ENCODE measurements around the gene ST8SIA1. TPM values are rescaled to one million over a fixed set of nuclear protein-coding genes. Genes with fewer than 3 reads are reported as not detected.
A peak's percentile ranks its signal among the peaks of the same experiment; 100 is the strongest.

ST8SIA1 gene
- polyA plus RNA-seq, 1 donor from 2014 or later, result not detected

DNA sequence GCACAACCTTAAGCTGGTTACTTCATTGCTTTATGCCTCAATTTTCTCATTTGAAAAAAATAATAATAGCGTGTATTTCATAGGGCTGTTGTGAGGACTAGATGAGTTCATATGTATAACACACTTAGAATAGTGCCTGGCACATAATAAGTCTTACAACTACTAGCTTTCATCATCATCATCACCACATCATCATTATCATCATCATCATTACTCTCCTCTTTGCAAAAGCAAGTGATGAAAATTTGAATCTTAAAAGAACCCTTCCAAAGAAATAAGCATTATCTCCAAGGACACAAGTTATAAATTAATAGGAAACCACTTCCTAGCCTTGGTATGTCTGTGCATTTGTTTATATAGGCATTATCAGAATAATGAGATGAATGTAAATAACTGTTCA, 117.0 kb downstream of the ST8SIA1 start:
- H3K27me3 Mint-ChIP-seq, result no peaks in the 10 kb centered on the region
- H3K36me3 Mint-ChIP-seq, result no peaks in the 10 kb centered on the region
- no peak overlapping the region for H3K4me3 Mint-ChIP-seq
- H3K9me3 Mint-ChIP-seq, result peaks cover 0 to 8% (median 0%) of the 10 kb centered on the region in 3 donors
- no peaks in the 10 kb centered on the region for H3K4me1 Mint-ChIP-seq
- no peak overlapping the region for H3K27ac Mint-ChIP-seq

DNA sequence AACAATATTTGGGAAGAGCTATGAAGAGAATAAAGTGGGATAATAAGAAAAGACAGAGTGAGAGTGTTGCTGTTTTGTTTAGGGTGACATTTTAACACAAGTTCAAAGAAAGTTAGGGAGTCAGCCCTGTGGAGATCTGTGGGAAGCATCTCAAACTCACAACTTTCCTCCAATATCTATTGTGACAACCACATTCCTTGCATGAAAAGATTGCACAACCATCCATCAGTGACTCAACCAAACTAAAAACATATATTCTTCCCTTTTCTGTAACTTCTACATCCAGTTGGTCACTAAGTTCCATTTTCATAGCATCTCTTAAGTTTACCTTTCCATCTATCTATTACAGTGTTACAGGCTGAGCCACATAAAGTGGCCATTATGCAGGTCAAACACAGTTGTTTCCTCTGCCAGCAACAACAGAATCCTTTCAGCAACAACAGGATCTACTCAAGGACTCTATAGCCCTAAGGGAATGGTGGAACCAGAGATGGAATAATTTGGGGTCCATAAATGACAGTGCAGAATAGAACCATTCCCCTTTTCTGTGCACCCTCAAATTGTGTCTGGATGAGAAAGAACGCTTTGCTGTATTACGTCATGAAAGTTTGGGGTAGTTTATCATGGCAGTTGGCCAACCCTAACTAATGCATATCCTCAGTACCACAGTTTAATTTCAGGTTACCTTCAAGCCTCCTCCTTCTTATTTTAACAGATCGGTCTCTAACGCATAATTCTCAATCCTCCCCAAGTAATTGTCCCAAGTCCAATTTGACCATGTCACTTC, 118.8 kb downstream of the ST8SIA1 start:
- no peaks in the 10 kb centered on the region for H3K36me3 Mint-ChIP-seq
- no peak overlapping the region for H3K4me3 Mint-ChIP-seq
- H3K27me3 Mint-ChIP-seq, result no peaks in the 10 kb centered on the region
- H3K9me3 Mint-ChIP-seq, result peaks cover 0 to 8% (median 0%) of the 10 kb centered on the region in 3 donors
- no peak overlapping the region for H3K27ac Mint-ChIP-seq
- no peaks in the 10 kb centered on the region for H3K4me1 Mint-ChIP-seq

DNA sequence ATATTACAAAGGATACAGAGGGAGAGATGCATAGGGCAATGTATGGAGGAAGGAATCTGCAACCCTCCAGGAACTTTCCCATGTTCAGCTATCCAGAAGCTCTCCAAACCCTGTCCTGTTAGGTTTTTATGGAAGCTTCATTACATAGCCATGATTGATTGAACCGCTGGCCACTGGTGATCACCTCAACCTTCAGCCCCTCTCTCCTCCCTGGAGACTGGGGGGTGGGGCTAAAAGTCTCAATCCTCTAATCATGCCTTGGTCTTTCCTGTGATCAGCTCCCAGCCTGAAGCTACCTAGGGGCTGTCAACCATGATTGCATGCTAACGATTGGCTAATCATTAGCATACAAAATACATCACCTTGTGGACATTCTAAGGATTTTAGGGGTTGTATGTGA, 123.4 kb downstream of the ST8SIA1 start:
- Mint-ChIP-seq H3K4me3 (no peak overlapping the region), H3K4me1 (no peaks in the 10 kb centered on the region), H3K9me3 (peaks cover 0 to 8% (median 0%) of the 10 kb centered on the region in 3 donors), H3K36me3 (no peaks in the 10 kb centered on the region), H3K27me3 (no peaks in the 10 kb centered on the region), H3K27ac (no peak overlapping the region)

DNA sequence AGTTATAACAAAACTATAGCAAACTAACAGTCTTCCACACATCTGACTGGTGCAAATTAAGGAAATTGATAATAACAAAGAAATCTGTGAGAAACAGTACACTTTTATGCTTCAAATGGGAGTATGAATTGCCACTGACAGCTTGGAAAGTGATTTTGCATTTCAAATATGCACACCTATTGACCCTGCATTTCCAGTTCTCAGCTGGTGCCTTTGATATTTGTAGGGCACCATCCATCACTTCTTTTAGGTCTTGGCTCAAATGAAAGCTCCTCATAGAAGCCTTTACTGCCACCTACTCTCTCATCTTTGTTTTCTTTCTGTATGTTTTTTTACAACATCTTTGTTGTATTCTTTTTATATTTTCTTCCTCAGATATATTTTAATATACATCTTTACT, 125.1 kb downstream of the ST8SIA1 start:
- Mint-ChIP-seq H3K9me3 (peaks cover 0 to 8% (median 0%) of the 10 kb centered on the region in 3 donors), H3K27me3 (no peaks in the 10 kb centered on the region), H3K4me3 (no peak overlapping the region), H3K36me3 (no peaks in the 10 kb centered on the region), H3K27ac (no peak overlapping the region), H3K4me1 (no peaks in the 10 kb centered on the region)

DNA sequence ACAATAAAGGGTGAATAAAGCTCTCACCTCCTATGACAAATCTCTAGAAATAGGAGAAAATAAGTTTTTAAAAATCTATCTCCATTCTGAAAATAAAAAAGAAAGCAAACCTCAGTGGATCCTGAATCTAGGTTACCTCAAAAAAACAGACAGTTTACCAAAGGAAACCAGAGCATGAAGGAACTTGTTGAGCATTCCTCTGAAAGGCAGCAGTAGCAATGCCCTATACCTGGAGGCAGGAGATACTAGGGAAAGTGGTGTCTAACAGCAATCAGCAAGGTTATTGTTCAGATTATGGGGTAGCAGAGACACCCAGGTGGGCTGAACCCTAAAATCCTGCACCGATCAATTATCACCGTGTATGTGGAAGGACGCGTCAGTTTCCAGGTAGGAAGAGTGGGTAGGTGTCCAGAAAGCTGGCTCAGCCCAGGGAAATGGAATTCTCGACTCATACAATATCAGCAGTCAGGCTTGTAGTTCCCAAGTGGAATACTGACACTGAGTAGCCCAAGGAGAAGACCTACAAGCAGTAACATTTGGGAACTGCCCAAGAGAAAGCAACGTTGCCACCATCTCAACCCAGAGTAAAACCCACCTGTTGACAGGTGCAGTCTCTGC, 128.3 kb downstream of the ST8SIA1 start:
- Mint-ChIP-seq H3K9me3 (peaks cover 0 to 8% (median 2%) of the 10 kb centered on the region in 3 donors), H3K4me1 (no peaks in the 10 kb centered on the region), H3K4me3 (no peak overlapping the region), H3K27me3 (no peaks in the 10 kb centered on the region), H3K36me3 (no peaks in the 10 kb centered on the region), H3K27ac (peak overlapping the region in 1 of 3 donors; percentile 24)

DNA sequence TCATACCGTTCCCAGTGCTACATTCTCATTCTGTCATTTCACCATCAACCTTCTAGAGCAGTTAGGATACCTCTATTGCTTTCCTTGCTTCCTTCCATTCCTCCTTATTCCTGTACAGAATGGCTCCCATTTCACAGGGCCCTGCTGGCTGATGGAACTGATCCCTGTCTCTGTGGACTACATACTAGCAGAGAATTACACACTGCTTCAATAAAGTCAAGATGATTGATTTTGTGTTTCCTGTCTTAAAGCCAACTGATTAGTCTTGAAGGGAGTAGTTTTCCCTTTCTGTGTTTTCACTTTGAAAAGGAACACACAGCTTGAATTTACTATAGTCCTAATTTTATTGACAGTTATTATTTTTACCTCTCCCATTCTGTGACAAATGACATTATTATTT, 130.1 kb downstream of the ST8SIA1 start:
- H3K4me1 Mint-ChIP-seq, result no peaks in the 10 kb centered on the region
- H3K4me3 Mint-ChIP-seq, result no peak overlapping the region
- H3K27me3 Mint-ChIP-seq, result no peaks in the 10 kb centered on the region

DNA sequence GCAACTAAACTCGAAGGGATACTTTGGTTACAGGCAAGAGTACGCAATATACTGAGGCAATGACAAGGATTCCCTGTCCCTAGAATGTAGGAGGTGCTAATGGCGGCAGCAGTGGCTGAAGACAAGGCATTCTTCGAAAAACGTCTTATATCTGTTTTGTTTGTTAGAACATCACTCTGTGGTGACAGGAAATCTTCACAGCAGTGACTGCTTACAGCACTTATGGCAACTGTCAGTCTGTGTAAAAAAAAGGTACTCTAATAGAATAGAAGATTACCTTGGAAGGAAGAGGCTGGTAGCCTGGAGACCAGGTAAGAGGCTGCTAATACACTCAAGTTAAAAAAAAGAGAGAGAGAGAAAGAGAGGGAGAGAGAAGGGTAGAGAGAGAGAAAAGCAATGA, 131.7 kb downstream of the ST8SIA1 start:
- peaks cover 0 to 8% (median 2%) of the 10 kb centered on the region in 3 donors for H3K9me3 Mint-ChIP-seq
- H3K4me3 Mint-ChIP-seq, result no peak overlapping the region
- no peaks in the 10 kb centered on the region for H3K36me3 Mint-ChIP-seq
- H3K4me1 Mint-ChIP-seq, result no peaks in the 10 kb centered on the region
- H3K27ac Mint-ChIP-seq, result peak overlapping the region in 1 of 3 donors; percentile 79
- no peaks in the 10 kb centered on the region for H3K27me3 Mint-ChIP-seq

More for the DNA sequence above, 130.1 kb downstream of the ST8SIA1 start:
- peaks cover 0 to 8% (median 2%) of the 10 kb centered on the region in 3 donors for H3K9me3 Mint-ChIP-seq
- H3K36me3 Mint-ChIP-seq, result no peaks in the 10 kb centered on the region
- no peak overlapping the region for H3K27ac Mint-ChIP-seq

DNA sequence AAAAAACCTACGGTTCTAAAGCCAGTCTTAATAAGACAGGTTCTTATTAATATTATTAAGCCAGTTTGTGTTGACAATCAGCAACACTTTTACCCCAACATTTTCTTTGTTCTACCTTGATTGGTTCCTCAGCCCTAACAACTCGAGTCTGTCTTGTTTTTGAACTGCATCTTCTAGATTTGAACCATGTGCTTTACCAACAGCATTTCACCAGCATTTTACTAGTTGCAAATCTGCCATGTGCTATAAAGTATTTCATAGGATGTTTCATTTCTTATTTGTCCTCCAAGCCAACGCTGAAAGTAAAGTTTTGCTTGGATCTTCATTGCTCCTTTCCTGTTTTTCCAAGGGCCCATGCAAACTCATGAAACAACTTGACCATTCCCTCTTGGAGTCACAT, 133.4 kb downstream of the ST8SIA1 start:
- no peaks in the 10 kb centered on the region for H3K36me3 Mint-ChIP-seq
- peaks cover 0 to 8% (median 2%) of the 10 kb centered on the region in 3 donors for H3K9me3 Mint-ChIP-seq
- H3K4me1 Mint-ChIP-seq, result no peaks in the 10 kb centered on the region
- no peak overlapping the region for H3K27ac Mint-ChIP-seq
- no peaks in the 10 kb centered on the region for H3K27me3 Mint-ChIP-seq
- H3K4me3 Mint-ChIP-seq, result no peak overlapping the region

DNA sequence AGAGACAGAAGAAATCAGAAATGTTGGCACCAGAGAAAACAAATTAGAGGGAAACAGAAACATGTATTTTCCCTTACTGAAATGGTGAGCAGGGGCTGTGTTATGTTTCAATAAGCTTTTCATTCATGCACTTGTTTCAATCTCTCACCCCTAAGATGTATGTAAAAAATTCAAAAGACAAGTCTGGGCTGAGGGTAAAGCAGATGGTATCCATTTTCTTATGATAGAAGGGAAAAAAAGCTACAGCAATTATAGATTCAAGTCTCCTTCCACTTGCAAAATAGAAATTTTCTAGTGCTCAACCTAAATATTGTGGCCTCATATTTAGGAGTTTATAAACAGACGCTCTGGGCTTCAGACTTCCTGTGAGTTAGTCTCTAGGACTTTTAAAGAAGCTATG, 138.3 kb downstream of the ST8SIA1 start:
- Mint-ChIP-seq H3K27ac (no peak overlapping the region), H3K4me3 (no peak overlapping the region), H3K27me3 (peaks cover 2% of the 10 kb centered on the region), H3K4me1 (no peaks in the 10 kb centered on the region), H3K36me3 (no peaks in the 10 kb centered on the region), H3K9me3 (no peaks in the 10 kb centered on the region)

DNA sequence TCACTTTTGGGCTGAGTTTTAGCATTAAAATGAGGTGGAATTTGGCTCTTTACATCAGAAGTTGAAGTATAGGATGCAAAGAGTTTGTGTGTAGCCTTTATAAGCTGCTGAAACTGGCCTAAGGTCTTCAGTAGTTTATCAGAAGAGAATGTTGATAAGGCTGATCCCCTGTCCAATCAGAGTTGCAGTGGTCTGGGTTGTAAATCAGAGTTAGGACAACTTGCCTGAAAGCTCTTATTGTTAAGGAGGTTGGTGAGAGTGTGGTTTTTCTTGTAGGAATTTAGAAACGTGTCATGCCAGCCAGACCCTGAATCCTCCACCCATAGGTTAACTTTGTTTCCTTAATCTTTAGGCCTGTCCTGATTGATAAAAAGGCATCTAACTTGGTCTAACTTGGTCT, 143.5 kb downstream of the ST8SIA1 start:
- H3K27ac Mint-ChIP-seq, result no peak overlapping the region
- H3K9me3 Mint-ChIP-seq, result no peaks in the 10 kb centered on the region
- no peak overlapping the region for H3K4me3 Mint-ChIP-seq
- peaks cover 2% of the 10 kb centered on the region for H3K27me3 Mint-ChIP-seq
- no peaks in the 10 kb centered on the region for H3K4me1 Mint-ChIP-seq
- no peaks in the 10 kb centered on the region for H3K36me3 Mint-ChIP-seq

DNA sequence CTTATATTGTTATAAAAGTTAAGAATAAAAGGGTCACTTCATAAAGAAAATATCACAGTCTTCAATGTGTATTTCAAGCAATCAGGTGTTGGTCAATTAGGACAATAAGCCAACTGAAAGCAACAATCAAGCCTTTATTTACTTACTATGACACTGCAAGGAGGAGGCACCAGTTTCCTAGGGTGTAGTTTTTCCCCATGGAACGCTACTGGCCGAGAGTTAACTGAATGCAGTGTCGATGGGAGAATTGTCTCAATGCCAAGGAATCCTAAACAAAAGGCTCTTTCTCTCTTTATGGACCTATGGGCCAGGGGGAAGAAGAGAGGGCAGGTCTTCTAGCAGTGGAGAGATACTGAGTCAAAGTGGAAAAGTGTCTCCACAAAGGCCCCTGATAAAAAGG, 146.1 kb downstream of the ST8SIA1 start:
- Mint-ChIP-seq H3K27ac (no peak overlapping the region), H3K4me3 (no peak overlapping the region), H3K9me3 (no peaks in the 10 kb centered on the region), H3K36me3 (no peaks in the 10 kb centered on the region), H3K27me3 (no peaks in the 10 kb centered on the region), H3K4me1 (no peaks in the 10 kb centered on the region)

DNA sequence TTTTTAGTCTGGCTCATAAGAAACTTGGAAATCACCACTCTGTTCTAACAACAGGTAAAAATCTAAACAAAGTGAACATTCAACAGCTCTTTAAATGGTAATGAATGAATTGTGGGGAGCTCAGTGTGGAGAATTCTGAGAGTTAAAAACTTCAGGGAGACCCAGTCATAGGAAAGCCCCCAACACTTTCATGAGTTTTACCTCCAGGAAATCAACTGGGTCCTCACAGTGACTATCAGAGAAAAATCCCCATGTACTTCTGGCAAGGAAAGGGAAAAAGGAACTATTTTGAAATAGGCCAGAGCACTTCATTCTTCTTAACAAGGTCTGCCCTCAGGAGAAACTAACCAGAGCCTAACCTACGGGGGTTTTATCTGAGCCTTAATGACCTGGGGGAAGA, 153.8 kb downstream of the ST8SIA1 start:
- Mint-ChIP-seq H3K4me3 (no peak overlapping the region), H3K4me1 (peaks cover 0 to 1% (median 0%) of the 10 kb centered on the region in 3 donors), H3K36me3 (no peaks in the 10 kb centered on the region), H3K9me3 (no peaks in the 10 kb centered on the region), H3K27ac (no peak overlapping the region), H3K27me3 (no peaks in the 10 kb centered on the region)

DNA sequence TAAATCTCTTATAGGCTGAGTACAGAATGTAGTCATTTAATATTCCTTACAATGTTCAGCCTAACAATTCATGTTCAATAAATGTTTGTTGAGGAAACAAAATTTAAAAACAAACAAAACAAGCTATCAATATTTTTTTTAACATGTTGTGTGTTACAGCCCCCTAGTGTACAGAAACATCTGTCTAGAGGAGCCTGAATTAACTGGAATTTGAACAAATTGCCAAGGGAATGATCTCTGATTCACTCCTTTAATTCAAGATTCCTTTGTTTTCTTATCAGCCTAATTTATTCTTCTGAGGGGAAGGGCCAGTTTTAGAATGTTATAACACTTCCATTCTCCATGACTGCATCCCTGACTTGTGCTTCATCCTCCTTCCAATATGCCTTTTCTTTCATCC, 161.3 kb downstream of the ST8SIA1 start:
- peaks cover 0 to 2% (median 1%) of the 10 kb centered on the region in 3 donors for H3K4me1 Mint-ChIP-seq
- H3K27ac Mint-ChIP-seq, result no peak overlapping the region
- H3K9me3 Mint-ChIP-seq, result no peaks in the 10 kb centered on the region
- H3K36me3 Mint-ChIP-seq, result no peaks in the 10 kb centered on the region
- peaks cover 2% of the 10 kb centered on the region for H3K27me3 Mint-ChIP-seq
- no peak overlapping the region for H3K4me3 Mint-ChIP-seq

DNA sequence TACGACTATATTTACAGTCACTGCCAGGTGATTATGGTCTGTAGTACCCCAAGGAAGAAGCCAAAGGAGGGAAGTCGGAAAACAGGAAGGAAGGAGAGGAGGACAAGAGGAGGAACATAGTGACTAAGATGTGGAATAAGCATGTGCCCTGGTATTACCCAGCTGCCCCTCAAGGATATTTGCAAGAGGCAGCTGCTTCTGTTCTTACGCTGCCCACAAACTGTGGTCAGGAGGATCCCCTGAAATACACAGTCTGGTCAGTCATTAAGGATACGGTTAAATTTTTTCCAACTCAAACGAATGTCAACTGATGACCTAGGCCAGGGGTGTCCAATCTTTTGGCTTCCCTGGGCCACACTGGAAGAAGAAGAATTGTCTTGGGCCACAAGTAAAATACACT, 162.0 kb downstream of the ST8SIA1 start:
- H3K27me3 Mint-ChIP-seq, result peaks cover 2% of the 10 kb centered on the region
- no peak overlapping the region for H3K4me3 Mint-ChIP-seq
- H3K36me3 Mint-ChIP-seq, result no peaks in the 10 kb centered on the region
- H3K27ac Mint-ChIP-seq, result no peak overlapping the region
- H3K9me3 Mint-ChIP-seq, result no peaks in the 10 kb centered on the region
- peaks cover 0 to 2% (median 2%) of the 10 kb centered on the region in 3 donors for H3K4me1 Mint-ChIP-seq

DNA sequence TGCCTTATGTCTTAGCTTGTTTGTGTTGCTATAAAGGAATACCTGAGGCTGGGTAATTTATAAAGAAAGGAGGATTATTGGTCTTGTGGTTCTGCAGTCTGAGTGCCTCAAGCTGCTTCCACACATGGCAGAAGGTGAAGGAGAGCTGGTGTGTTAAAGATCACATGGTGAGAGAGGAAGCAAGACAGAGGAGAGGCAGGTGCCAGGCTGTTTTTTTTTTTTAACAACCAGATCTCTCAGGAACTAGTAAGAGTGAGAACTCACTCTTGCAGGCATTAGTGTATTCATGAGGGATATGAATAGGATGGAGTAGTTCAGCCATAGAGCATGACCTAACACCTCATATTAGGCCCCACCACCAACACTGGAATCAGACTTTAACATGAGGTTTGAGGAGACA, 165.1 kb downstream of the ST8SIA1 start:
- no peaks in the 10 kb centered on the region for H3K9me3 Mint-ChIP-seq
- no peak overlapping the region for H3K4me3 Mint-ChIP-seq
- H3K36me3 Mint-ChIP-seq, result no peaks in the 10 kb centered on the region
- H3K27ac Mint-ChIP-seq, result no peak overlapping the region
- peaks cover 4 to 7% (median 5%) of the 10 kb centered on the region in 3 donors for H3K4me1 Mint-ChIP-seq
- H3K27me3 Mint-ChIP-seq, result no peaks in the 10 kb centered on the region

DNA sequence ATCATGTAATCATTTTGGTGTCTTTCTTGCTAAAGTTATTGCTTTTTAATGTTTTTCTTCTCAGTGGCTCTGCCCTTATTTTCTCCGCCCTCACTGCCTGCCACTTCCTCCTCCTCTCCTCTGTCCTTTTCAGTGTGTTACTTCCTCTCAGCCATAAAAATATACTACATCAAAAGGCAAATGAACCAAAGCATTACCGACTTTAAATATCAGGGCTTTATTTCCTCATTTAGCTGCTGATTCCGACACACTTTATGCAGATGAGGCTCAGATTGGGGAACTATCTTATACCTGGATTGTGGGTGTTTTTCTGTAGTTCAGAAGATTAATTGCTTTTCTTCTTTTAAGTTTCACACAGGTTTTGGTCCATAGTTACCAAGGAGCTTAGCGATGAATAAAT, 170.4 kb downstream of the ST8SIA1 start:
- peaks cover 9 to 24% (median 18%) of the 10 kb centered on the region in 3 donors for H3K4me1 Mint-ChIP-seq
- H3K4me3 Mint-ChIP-seq, result peak overlapping the region; percentile 6 to 77 (median 37)
- H3K9me3 Mint-ChIP-seq, result peaks cover 0 to 9% (median 0%) of the 10 kb centered on the region in 3 donors
- H3K27ac Mint-ChIP-seq, result peak overlapping the region; percentile 0 to 85 (median 52)
- no peaks in the 10 kb centered on the region for H3K27me3 Mint-ChIP-seq
- H3K36me3 Mint-ChIP-seq, result no peaks in the 10 kb centered on the region

Measured in IgD-negative memory B cell (primary cell).